Hepatocyte (in vitro differentiated cells): Measurements from ENCODE around the gene KRT6B. TPM values are rescaled to one million over a fixed set of nuclear protein-coding genes. Genes with fewer than 3 reads are reported as not detected.

Source experiments
- DNase-seq: peaks from one replicate; pipeline ENCODE4 v3.0.0-alpha.2; 2016; ENCODE audit warnings: low spot score
- H2AFZ ChIP-seq: fragments of 200-600 bp; sonication (generic); 2 replicates; pipeline ENCODE4 v1.6.0; 2016; ENCODE audit warnings: antibody characterized with exemption, mild to moderate bottlenecking
- H3K27ac ChIP-seq: fragments of 200-600 bp; sonication (generic); 2 replicates; pipeline ENCODE4 v1.5.1; 2016; ENCODE audit warnings: mild to moderate bottlenecking
- H3K27me3 ChIP-seq: fragments of 200-600 bp; sonication (generic); 2 replicates; pipeline ENCODE4 v1.6.1; 2016
- H3K36me3 ChIP-seq: fragments of 200-600 bp; sonication (generic); replicated peaks from 2 replicates; pipeline ENCODE4 v1.5.1; 2016; ENCODE audit warnings: low read depth; ENCODE audit not compliant: insufficient read depth
- H3K4me1 ChIP-seq: fragments of 200-600 bp; sonication (generic); 2 replicates; pipeline ENCODE4 v1.5.1; 2016; ENCODE audit warnings: mild to moderate bottlenecking, moderate library complexity; ENCODE audit not compliant: insufficient read depth
- H3K4me2 ChIP-seq: fragments of 200-600 bp; sonication (generic); 2 replicates; pipeline ENCODE4 v1.6.0; 2016
- H3K4me3 ChIP-seq: fragments of 200-600 bp; sonication (generic); 2 replicates; pipeline ENCODE4 v1.5.1; 2016; ENCODE audit warnings: mild to moderate bottlenecking
- H3K79me2 ChIP-seq: fragments of 200-600 bp; sonication (generic); 2 replicates; pipeline ENCODE4 v1.6.0; 2017; ENCODE audit warnings: mild to moderate bottlenecking
- H3K9me2 ChIP-seq: fragments of 200-600 bp; sonication (generic); replicated peaks from 2 replicates; pipeline ENCODE4 v1.6.0; 2017; ENCODE audit warnings: mild to moderate bottlenecking; ENCODE audit not compliant: insufficient read depth
- H3K9me3 ChIP-seq: fragments of 200-600 bp; sonication (generic); 2 replicates; pipeline ENCODE4 v1.5.1; 2016; ENCODE audit warnings: low read depth, mild to moderate bottlenecking
- H4K20me1 ChIP-seq: fragments of 200-600 bp; sonication (generic); 2 replicates; pipeline ENCODE4 v1.6.0; 2016; ENCODE audit warnings: mild to moderate bottlenecking; ENCODE audit not compliant: insufficient read depth, poor library complexity, severe bottlenecking
- EZH2 ChIP-seq: fragments of 200-600 bp; sonication (generic); IDR thresholded peaks from 2 replicates; pipeline ENCODE4 v1.6.1; 2016; ENCODE audit warnings: antibody characterized with exemption, mild to moderate bottlenecking, borderline replicate concordance
- EZH2phosphoT487 ChIP-seq: fragments of 200-600 bp; sonication (generic); IDR thresholded peaks from one replicate; pipeline ENCODE4 v1.6.1; 2018; ENCODE audit warnings: antibody characterized with exemption, mild to moderate bottlenecking, low read depth, moderate library complexity; ENCODE audit not compliant: unreplicated experiment, severe bottlenecking
- WGBS: methylation state at CpG from one replicate; pipeline ENCODE4 v1.1.6; 2016; ENCODE audit warnings: low lambda C conversion rate; ENCODE audit errors: missing lambda C conversion rate; 5-methylcytosine and 5-hydroxymethylcytosine counted together
- polyA plus RNA-seq: library from polyadenylated mRNA; unstranded; fragments of >200 nt; fragmentation: Nextera tagmentation; extraction: Ambion mirVana; gene quantifications from 2 replicates; pipeline ENCODE4 v1.2.1, GENCODE V29; 2016
- total RNA-seq: library from RNA; depleted of rRNA; stranded (reverse); fragments of >200 nt; gene quantifications from 2 replicates; pipeline ENCODE4 v1.2.3, GENCODE V29; 2014
- TF ChIP-seq, protein P1 (sequence below): fragments of 200-600 bp; sonication (generic); IDR thresholded peaks from 2 replicates; pipeline ENCODE4 v1.5.1; 2016; ENCODE audit warnings: antibody characterized with exemption, mild to moderate bottlenecking; ENCODE audit not compliant: poor library complexity

KRT6B gene
- total and polyA plus RNA-seq, 2 experiments from 2014 or later: 0.42 TPM; not detected in 1

DNA sequence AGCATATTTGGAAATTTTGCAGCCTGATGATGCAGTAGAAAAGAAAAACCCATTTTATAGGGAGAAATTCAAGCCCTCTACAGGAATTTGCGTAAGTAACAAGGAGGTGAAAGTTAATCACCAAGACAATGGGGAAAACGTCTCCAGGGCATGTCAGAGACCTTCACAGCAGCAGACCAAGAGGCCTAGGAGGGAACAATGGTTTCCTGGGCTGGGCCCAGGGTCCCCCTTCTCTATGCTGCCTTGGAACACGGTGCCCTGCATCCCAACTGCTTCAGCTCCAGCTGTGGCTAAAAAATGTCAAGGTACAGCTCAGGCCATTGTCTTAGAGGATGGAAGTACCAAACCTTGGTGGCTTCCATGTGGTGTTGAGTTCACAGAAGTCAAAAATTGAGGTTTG, 28.1 kb upstream of the KRT6B start:
- DNase-seq: no peak
- 50% methylated on average over 3 of the region's 3 CpGs for WGBS
- Histone ChIP-seq H3K4me3 (no peak overlapping the region), H3K4me1 (no peaks in the 10 kb centered on the region), H3K27ac (no peak overlapping the region), H3K36me3 (no peaks in the 10 kb centered on the region), H4K20me1 (no peaks in the 10 kb centered on the region), H2AFZ (no peak overlapping the region), H3K4me2 (no peak overlapping the region), H3K9me3 (no peaks in the 10 kb centered on the region), H3K9me2 (no peaks in the 10 kb centered on the region), H3K79me2 (no peaks in the 10 kb centered on the region), H3K27me3 (peaks cover 8% of the 10 kb centered on the region)
- TF ChIP-seq, protein P1, sequence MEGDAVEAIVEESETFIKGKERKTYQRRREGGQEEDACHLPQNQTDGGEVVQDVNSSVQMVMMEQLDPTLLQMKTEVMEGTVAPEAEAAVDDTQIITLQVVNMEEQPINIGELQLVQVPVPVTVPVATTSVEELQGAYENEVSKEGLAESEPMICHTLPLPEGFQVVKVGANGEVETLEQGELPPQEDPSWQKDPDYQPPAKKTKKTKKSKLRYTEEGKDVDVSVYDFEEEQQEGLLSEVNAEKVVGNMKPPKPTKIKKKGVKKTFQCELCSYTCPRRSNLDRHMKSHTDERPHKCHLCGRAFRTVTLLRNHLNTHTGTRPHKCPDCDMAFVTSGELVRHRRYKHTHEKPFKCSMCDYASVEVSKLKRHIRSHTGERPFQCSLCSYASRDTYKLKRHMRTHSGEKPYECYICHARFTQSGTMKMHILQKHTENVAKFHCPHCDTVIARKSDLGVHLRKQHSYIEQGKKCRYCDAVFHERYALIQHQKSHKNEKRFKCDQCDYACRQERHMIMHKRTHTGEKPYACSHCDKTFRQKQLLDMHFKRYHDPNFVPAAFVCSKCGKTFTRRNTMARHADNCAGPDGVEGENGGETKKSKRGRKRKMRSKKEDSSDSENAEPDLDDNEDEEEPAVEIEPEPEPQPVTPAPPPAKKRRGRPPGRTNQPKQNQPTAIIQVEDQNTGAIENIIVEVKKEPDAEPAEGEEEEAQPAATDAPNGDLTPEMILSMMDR: no peak
- TF ChIP-seq EZH2phosphoT487 (no peak), EZH2 (no peak)

DNA sequence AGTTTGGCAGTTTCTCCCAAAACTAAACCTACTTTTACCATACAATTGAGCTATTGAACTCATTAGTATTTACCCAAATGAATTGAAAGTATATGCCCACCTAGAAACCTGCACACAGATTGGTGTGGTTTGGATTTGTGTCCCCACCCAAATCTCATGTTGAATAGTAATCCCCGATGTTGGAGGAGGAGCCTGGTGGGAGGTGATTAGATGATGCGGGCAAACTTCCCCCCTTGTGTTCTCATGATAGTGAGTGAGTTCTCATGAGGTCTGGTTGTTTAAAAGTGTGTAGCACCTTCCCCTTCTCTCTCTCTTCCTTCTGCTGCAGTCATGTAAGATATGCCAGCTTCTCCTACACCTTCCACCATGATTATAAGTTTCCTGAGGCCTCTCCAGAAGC, 25.7 kb upstream of the KRT6B start:
- TF ChIP-seq EZH2phosphoT487 (no peak), EZH2 (no peak)
- TF ChIP-seq, protein P1: no peak
- H3K9me3 ChIP-seq: no peaks in the 10 kb centered on the region
- 87% methylated on average over 2 of the region's 2 CpGs for WGBS
- H2AFZ ChIP-seq: no peak overlapping the region
- no peak overlapping the region for H3K4me3 ChIP-seq
- no peaks in the 10 kb centered on the region for H3K4me1 ChIP-seq
- DNase-seq: no peak
- no peak overlapping the region for H3K27ac ChIP-seq
- H3K27me3 ChIP-seq: no peaks in the 10 kb centered on the region
- no peak overlapping the region for H3K4me2 ChIP-seq
- no peaks in the 10 kb centered on the region for H4K20me1 ChIP-seq
- H3K36me3 ChIP-seq: no peaks in the 10 kb centered on the region
- H3K9me2 ChIP-seq: no peaks in the 10 kb centered on the region
- H3K79me2 ChIP-seq: no peaks in the 10 kb centered on the region

DNA sequence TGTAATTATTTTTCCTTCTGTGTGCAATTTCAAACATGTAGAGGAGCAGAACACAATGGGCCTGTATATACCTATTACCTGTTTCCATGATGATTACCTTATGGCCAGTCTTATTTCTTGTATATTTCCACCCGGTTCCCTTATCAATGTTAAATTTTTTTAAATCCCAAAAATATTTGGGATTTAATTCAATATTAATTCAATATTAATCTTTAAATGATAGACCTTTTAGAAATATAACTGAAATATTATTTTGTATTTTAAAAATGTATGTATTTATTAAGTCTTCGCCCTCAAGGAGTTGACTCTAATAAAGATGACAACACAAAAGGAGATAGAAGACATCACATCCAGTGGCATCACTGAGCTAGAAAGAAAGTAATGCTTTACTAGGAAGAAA, 22.3 kb upstream of the KRT6B start:
- Histone ChIP-seq H2AFZ (no peak overlapping the region), H3K9me3 (no peaks in the 10 kb centered on the region), H3K9me2 (no peaks in the 10 kb centered on the region), H3K4me2 (no peak overlapping the region), H3K4me3 (no peak overlapping the region), H3K27me3 (no peaks in the 10 kb centered on the region), H3K79me2 (no peaks in the 10 kb centered on the region), H3K27ac (no peak overlapping the region), H4K20me1 (no peaks in the 10 kb centered on the region), H3K4me1 (no peaks in the 10 kb centered on the region), H3K36me3 (no peaks in the 10 kb centered on the region)
- TF ChIP-seq EZH2: no peak
- TF ChIP-seq EZH2phosphoT487: no peak
- TF ChIP-seq, protein P1: no peak
- no peak for DNase-seq
- WGBS: 90% methylated on average over 2 of the region's 2 CpGs

DNA sequence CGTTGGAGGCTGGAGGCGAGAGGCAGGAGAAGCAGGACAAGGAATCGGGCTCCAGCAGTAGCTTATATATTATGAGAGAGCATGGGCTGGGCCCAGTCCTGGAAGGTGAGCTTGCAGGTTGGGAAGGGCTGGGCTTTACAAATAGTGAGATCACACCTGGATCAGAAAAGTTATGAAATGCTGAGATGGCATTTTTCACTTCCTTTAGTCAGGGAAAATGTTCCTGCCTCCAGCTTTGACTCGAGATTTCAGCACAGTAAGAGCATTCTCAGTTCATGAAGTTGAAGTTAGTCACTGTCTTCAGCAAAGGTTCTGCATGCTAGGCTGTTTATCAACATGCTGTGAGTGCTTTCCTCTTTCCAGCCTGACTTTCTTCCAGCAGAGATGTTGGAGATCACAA, 21.8 kb upstream of the KRT6B start, which contains the start of gene KRT6C:
Gene KRT6C, minus strand, starts transcription at position 38 of the 400 bp plus-strand sequence. CDS start 68 bp downstream, outside the sequence.
- no peaks in the 10 kb centered on the region for H3K36me3 ChIP-seq
- no peaks in the 10 kb centered on the region for H3K9me3 ChIP-seq
- H3K27me3 ChIP-seq: no peaks in the 10 kb centered on the region
- DNase-seq: peak; percentile 32
- no peaks in the 10 kb centered on the region for H3K4me1 ChIP-seq
- TF ChIP-seq EZH2phosphoT487 (no peak), EZH2 (no peak)
- TF ChIP-seq, protein P1: no peak
- no peak within 1 kb of the TSS for H3K4me3 ChIP-seq
- no peaks in the 10 kb centered on the region for H3K9me2 ChIP-seq
- H3K79me2 ChIP-seq: no peaks in the 10 kb centered on the region
- H3K4me2 ChIP-seq: no peak within 1 kb of the TSS
- H3K27ac ChIP-seq: no peak within 1 kb of the TSS
- H2AFZ ChIP-seq: no peak within 1 kb of the TSS
- 91% methylated on average over 4 of the region's 4 CpGs for WGBS
- no peaks in the 10 kb centered on the region for H4K20me1 ChIP-seq
